Measurements from ENCODE around the gene RAD51B.

GRCh38 chr14:68449561-68450181 lies 630.1 kb downstream of the RAD51B start:
- no peak for TF ChIP-seq POLR2AphosphoS5 (IDR thresholded peaks at IDR 0.05; ENCODE audit: borderline replicate concordance, low read depth, low read length)
- no peak for TF ChIP-seq EZH2 (IDR thresholded peaks at IDR 0.05)
